A549 (cell line): Measurements from ENCODE around the gene RTCB.

Experiments
- BHLHE40 ChIP-seq: IDR thresholded peaks from 2 replicates; pipeline ENCODE4 v1.6.1; 2012; ENCODE audit warnings: low read depth, low read length, inconsistent platforms
- CTCF ChIP-seq: fragments of >200 bp; sonication (Bioruptor Twin); formaldehyde crosslinking; IDR thresholded peaks from 3 replicates; pipeline ENCODE4 v1.5.1; 2016
- JUN ChIP-seq, 2 experiments: fragments of >200 bp; sonication (Bioruptor Twin); formaldehyde crosslinking; IDR thresholded peaks; 2 replicates in 1 of 2; 3 replicates in 1 of 2; pipeline ENCODE4 v1.6.1; 2016 to 2017
- POLR2A ChIP-seq: IDR thresholded peaks from 2 replicates; pipeline ENCODE4 v1.6.1; 2012; ENCODE audit warnings: mild to moderate bottlenecking, low read length

DNA sequence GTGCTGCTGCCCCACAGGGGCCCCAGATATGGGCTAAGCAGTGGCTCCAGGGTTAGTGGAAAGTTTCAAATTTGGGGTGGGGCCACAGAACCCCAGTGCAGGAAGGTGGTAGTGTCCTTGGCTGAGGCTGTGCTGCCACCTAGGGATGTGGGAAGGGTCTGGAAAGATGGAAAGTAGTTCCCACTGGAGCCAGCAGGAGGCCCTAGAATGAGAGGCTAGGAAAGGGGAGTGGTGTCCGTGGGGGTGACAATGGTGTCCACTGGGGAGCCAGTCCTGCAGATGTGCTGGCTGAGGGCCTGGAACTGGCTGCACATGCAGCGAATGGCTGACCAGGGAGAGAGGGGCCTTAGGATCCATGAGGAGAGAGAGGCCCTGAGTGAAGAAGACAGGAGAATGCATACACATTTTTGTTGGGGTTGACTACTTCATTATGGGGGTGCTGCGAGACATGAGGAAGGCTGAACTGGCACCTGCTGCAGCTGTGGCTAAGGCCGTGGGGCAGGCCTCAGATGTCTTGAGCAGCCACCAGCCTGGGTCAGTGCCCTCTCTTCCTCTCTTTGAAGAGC, 33.3 kb downstream of the RTCB start:
- peak; percentile 51 for TF ChIP-seq CTCF
- no peak for TF ChIP-seq JUN (IDR thresholded peaks at IDR 0.05)
- TF ChIP-seq POLR2A = no peak
- no peak for TF ChIP-seq BHLHE40
